Stimulated activated memory B cell treated with anti-CD40 and anti-IgM and Interleukin-4, amounts not matched to agents 10 μg/mL and 1 μg/mL and 100 μg/mL, for 72 hours (primary cell): ENCODE results near the gene EHD1.
"Not testable (repeated sequence)": the region's sequence is repeated elsewhere in the genome, so short reads cannot be mapped to it uniquely, and the experiment has no call there.

Source experiments
- ATAC-seq: fragments of 150-1000 bp; cut with Tn5 transposase; 2 replicates; pipeline ENCODE4 v1.10.0; 2021
- H3K27ac Mint-ChIP-seq: one replicate; pipeline ENCODE4 v1.8.0; 2022; ENCODE audit warnings: mild to moderate bottlenecking, mixed read lengths
- H3K27me3 Mint-ChIP-seq: one replicate; pipeline ENCODE4 v1.8.0; 2022; ENCODE audit warnings: mixed read lengths
- H3K36me3 Mint-ChIP-seq: one replicate; pipeline ENCODE4 v1.8.0; 2022; ENCODE audit warnings: mixed read lengths
- H3K4me1 Mint-ChIP-seq: one replicate; pipeline ENCODE4 v1.8.0; 2022; ENCODE audit warnings: mixed read lengths
- H3K4me3 Mint-ChIP-seq: one replicate; pipeline ENCODE4 v1.8.0; 2022; ENCODE audit warnings: mild to moderate bottlenecking, moderate library complexity, mixed read lengths
- H3K9me3 Mint-ChIP-seq: one replicate; pipeline ENCODE4 v1.8.0; 2022; ENCODE audit warnings: mixed read lengths

Gene EHD1

GRCh38 chr11:64853709-64854108, 24.7 kb downstream of the EHD1 start:
- Mint-ChIP-seq H3K27me3 (no peaks in the 10 kb centered on the region), H3K9me3 (no peaks in the 10 kb centered on the region), H3K4me1 (peaks cover 89% of the 10 kb centered on the region), H3K36me3 (peaks cover 52% of the 10 kb centered on the region), H3K4me3 (peak overlapping the region; percentile 76), H3K27ac (peak overlapping the region; percentile 91)
- ATAC-seq: no peak

- H3K27me3 Mint-ChIP-seq: no peaks in the 10 kb centered on the region
- no peak for ATAC-seq
- H3K4me1 Mint-ChIP-seq: peaks cover 92% of the 10 kb centered on the region
- H3K36me3 Mint-ChIP-seq: peaks cover 48% of the 10 kb centered on the region
- no peaks in the 10 kb centered on the region for H3K9me3 Mint-ChIP-seq
- peak overlapping the region; percentile 91 for H3K27ac Mint-ChIP-seq
- H3K4me3 Mint-ChIP-seq: peak overlapping the region; percentile 76
Measured at GRCh38 chr11:64852804-64853509, 25.5 kb downstream of the EHD1 start.

- no peaks in the 10 kb centered on the region for H3K9me3 Mint-ChIP-seq
- ATAC-seq: peak; percentile 67
- H3K4me1 Mint-ChIP-seq: peaks cover 95% of the 10 kb centered on the region
- H3K27ac Mint-ChIP-seq: peak overlapping the region; percentile 91
- H3K4me3 Mint-ChIP-seq: peak overlapping the region; percentile 76
- H3K27me3 Mint-ChIP-seq: no peaks in the 10 kb centered on the region
- peaks cover 44% of the 10 kb centered on the region for H3K36me3 Mint-ChIP-seq
Measured at GRCh38 chr11:64851831-64852351, 26.5 kb downstream of the EHD1 start.

- peak overlapping the region; percentile 76 for H3K4me3 Mint-ChIP-seq
- no peaks in the 10 kb centered on the region for H3K9me3 Mint-ChIP-seq
- H3K27ac Mint-ChIP-seq: peak overlapping the region; percentile 91
- H3K4me1 Mint-ChIP-seq: peaks cover 88% of the 10 kb centered on the region
- peak; percentile 85 for ATAC-seq
- no peaks in the 10 kb centered on the region for H3K27me3 Mint-ChIP-seq
- H3K36me3 Mint-ChIP-seq: peaks cover 36% of the 10 kb centered on the region
Measured at GRCh38 chr11:64850979-64851567, 27.3 kb downstream of the EHD1 start.

GRCh38 chr11:64849598-64850356, 28.6 kb downstream of the EHD1 start:
- ATAC-seq: no peak
- Mint-ChIP-seq H3K9me3 (no peaks in the 10 kb centered on the region), H3K27me3 (no peaks in the 10 kb centered on the region), H3K4me3 (no peak overlapping the region), H3K36me3 (peaks cover 23% of the 10 kb centered on the region), H3K27ac (peak overlapping the region; percentile 91), H3K4me1 (peaks cover 82% of the 10 kb centered on the region)

GRCh38 chr11:64848826-64849597, 29.4 kb downstream of the EHD1 start:
- Mint-ChIP-seq H3K27ac (peak overlapping the region; percentile 91), H3K4me1 (peaks cover 77% of the 10 kb centered on the region), H3K4me3 (peak overlapping the region; percentile 32), H3K36me3 (peaks cover 16% of the 10 kb centered on the region), H3K9me3 (no peaks in the 10 kb centered on the region), H3K27me3 (no peaks in the 10 kb centered on the region)
- peak; percentile 52 for ATAC-seq

- Mint-ChIP-seq H3K36me3 (peaks cover 9% of the 10 kb centered on the region), H3K27ac (peak overlapping the region; percentile 91)
- no peak for ATAC-seq
Measured at GRCh38 chr11:64848214-64848825, 30.1 kb downstream of the EHD1 start.

GRCh38 chr11:64846998-64847666, 31.3 kb downstream of the EHD1 start:
- Mint-ChIP-seq H3K27me3 (no peaks in the 10 kb centered on the region), H3K4me1 (peaks cover 70% of the 10 kb centered on the region), H3K4me3 (no peak overlapping the region), H3K36me3 (no peaks in the 10 kb centered on the region), H3K27ac (no peak overlapping the region), H3K9me3 (no peaks in the 10 kb centered on the region)
- ATAC-seq: peak; percentile 55

More at GRCh38 chr11:64848214-64848825, 30.1 kb downstream of the EHD1 start:
- Mint-ChIP-seq H3K9me3 (no peaks in the 10 kb centered on the region), H3K4me3 (peak overlapping the region; percentile 32), H3K4me1 (peaks cover 77% of the 10 kb centered on the region), H3K27me3 (no peaks in the 10 kb centered on the region)

GRCh38 chr11:64845776-64846129, 32.7 kb downstream of the EHD1 start:
- not testable (repeated sequence) for H3K4me3 Mint-ChIP-seq, H3K36me3 Mint-ChIP-seq, H3K27me3 Mint-ChIP-seq, ATAC-seq, H3K9me3 Mint-ChIP-seq
- Mint-ChIP-seq H3K27ac (peak overlapping the region; percentile 62), H3K4me1 (peaks cover 57% of the 10 kb centered on the region)

- H3K9me3 Mint-ChIP-seq: no peaks in the 10 kb centered on the region
- peaks cover 53% of the 10 kb centered on the region for H3K4me1 Mint-ChIP-seq
- no peaks in the 10 kb centered on the region for H3K27me3 Mint-ChIP-seq
- peak overlapping the region; percentile 62 for H3K27ac Mint-ChIP-seq
- peak overlapping the region; percentile 62 for H3K4me3 Mint-ChIP-seq
- no peak for ATAC-seq
- no peaks in the 10 kb centered on the region for H3K36me3 Mint-ChIP-seq
Measured at GRCh38 chr11:64845129-64845775, 33.2 kb downstream of the EHD1 start.

- H3K27me3 Mint-ChIP-seq: no peaks in the 10 kb centered on the region
- peak; percentile 64 for ATAC-seq
- no peaks in the 10 kb centered on the region for H3K9me3 Mint-ChIP-seq
- peaks cover 46% of the 10 kb centered on the region for H3K4me1 Mint-ChIP-seq
- H3K36me3 Mint-ChIP-seq: no peaks in the 10 kb centered on the region
- peak within 1 kb of the TSS; percentile 80 for H3K27ac Mint-ChIP-seq
- H3K4me3 Mint-ChIP-seq: peak within 1 kb of the TSS; percentile 75
Measured at GRCh38 chr11:64844330-64845128, 33.9 kb downstream of the EHD1 start, which contains the start of gene CDC42BPG. TSS of gene CDC42BPG (minus strand) at chr11:64844653. CDS start at chr11:64844569, 84 bp downstream.

- no peaks in the 10 kb centered on the region for H3K36me3 Mint-ChIP-seq
- H3K9me3 Mint-ChIP-seq: no peaks in the 10 kb centered on the region
- H3K27me3 Mint-ChIP-seq: no peaks in the 10 kb centered on the region
- ATAC-seq: no peak
- H3K4me3 Mint-ChIP-seq: peak overlapping the region; percentile 75
- peak overlapping the region; percentile 80 for H3K27ac Mint-ChIP-seq
- H3K4me1 Mint-ChIP-seq: peaks cover 39% of the 10 kb centered on the region
Measured at GRCh38 chr11:64843686-64844329, 34.6 kb downstream of the EHD1 start.
